ENCODE measurements around the gene WIZ. TPM values are rescaled to one million over a fixed set of nuclear protein-coding genes. Genes with fewer than 3 reads are reported as not detected.

WIZ gene
- total RNA-seq, 2 donors from 2014 or later = 55.9 to 93.3 TPM

GRCh38 chr19:15450528-15450890 is 753 bp upstream of the WIZ start:
- no peak overlapping the region for H3K4me3 ChIP-seq
- TF ChIP-seq POLR2AphosphoS5 (IDR thresholded peaks at IDR 0.05) (no peak), POLR2A (IDR thresholded peaks at IDR 0.05) (no peak), CTCF (IDR thresholded peaks at IDR 0.05) (no peak)
- intact Hi-C loops (cut with DNase I) = loop anchor here (5.0 to 10.0 kb wide), 2 partner anchors 104 to 183 kb away; no protein-coding TSS in a partner anchor
- 84% methylated on average over 1 of the region's 1 CpG for WGBS
- H3K36me3 ChIP-seq = no peaks in the 10 kb centered on the region
- peak overlapping the region; percentile 62 to 73 for H3K27ac ChIP-seq
- peaks cover 6% of the 10 kb centered on the region for H3K4me1 ChIP-seq (replicated peaks)
- H3K9me3 ChIP-seq = no peaks in the 10 kb centered on the region
- H3K27me3 ChIP-seq (replicated peaks; ENCODE audit: insufficient read depth) = no peaks in the 10 kb centered on the region
- DNase-seq (ENCODE audit: low spot score) = no peak

GRCh38 chr19:15448778-15449619 is 757 bp downstream of the WIZ start:
- H3K36me3 ChIP-seq = no peaks in the 10 kb centered on the region
- no peaks in the 10 kb centered on the region for H3K9me3 ChIP-seq
- WGBS = 3% methylated on average over 32 of the region's 43 CpGs
- no peak for DNase-seq (ENCODE audit: low spot score)
- intact Hi-C loops (cut with DNase I) = no loop called here
- TF ChIP-seq CTCF (IDR thresholded peaks at IDR 0.05) = peak in 1 of 4 experiments; percentile 10
- no peak for TF ChIP-seq POLR2AphosphoS5 (IDR thresholded peaks at IDR 0.05)
- peak overlapping the region; percentile 59 to 65 for H3K4me3 ChIP-seq
- H3K27ac ChIP-seq = peak overlapping the region; percentile 62 to 73
- peaks cover 6% of the 10 kb centered on the region for H3K4me1 ChIP-seq (replicated peaks)
- H3K27me3 ChIP-seq (replicated peaks; ENCODE audit: insufficient read depth) = no peaks in the 10 kb centered on the region

- H3K27me3 ChIP-seq (replicated peaks; ENCODE audit: insufficient read depth) = no peaks in the 10 kb centered on the region
- peaks cover 6% of the 10 kb centered on the region for H3K4me1 ChIP-seq (replicated peaks)
- WGBS = 49% methylated on average over 17 of the region's 17 CpGs
- no peak overlapping the region for H3K27ac ChIP-seq
- TF ChIP-seq POLR2A (IDR thresholded peaks at IDR 0.05) = no peak
- TF ChIP-seq POLR2AphosphoS5 (IDR thresholded peaks at IDR 0.05) = no peak
- no peak for TF ChIP-seq CTCF (IDR thresholded peaks at IDR 0.05)
- DNase-seq (ENCODE audit: low spot score) = no peak
- no peaks in the 10 kb centered on the region for H3K36me3 ChIP-seq
- H3K4me3 ChIP-seq = no peak overlapping the region
- no peaks in the 10 kb centered on the region for H3K9me3 ChIP-seq
- intact Hi-C loops (cut with DNase I) = no loop called here
These were observed 1.5 kb downstream of the WIZ start for GRCh38 chr19:15448044-15448777.

GRCh38 chr19:15447057-15447456 is 2.7 kb downstream of the WIZ start:
- H3K27me3 ChIP-seq (replicated peaks; ENCODE audit: insufficient read depth) = no peaks in the 10 kb centered on the region
- H3K4me1 ChIP-seq (replicated peaks) = no peaks in the 10 kb centered on the region
- no peak overlapping the region for H3K27ac ChIP-seq
- intact Hi-C loops (cut with DNase I) = no loop called here
- 92% methylated on average over 4 of the region's 4 CpGs for WGBS
- DNase-seq (ENCODE audit: low spot score) = no peak
- H3K36me3 ChIP-seq = no peaks in the 10 kb centered on the region
- no peaks in the 10 kb centered on the region for H3K9me3 ChIP-seq
- TF ChIP-seq POLR2A (IDR thresholded peaks at IDR 0.05) (no peak), POLR2AphosphoS5 (IDR thresholded peaks at IDR 0.05) (no peak), CTCF (IDR thresholded peaks at IDR 0.05) (no peak)
- H3K4me3 ChIP-seq = no peak overlapping the region

Data from prostate gland (tissue), 2 donors.